ENCODE data around the gene RNF115.

DNA sequence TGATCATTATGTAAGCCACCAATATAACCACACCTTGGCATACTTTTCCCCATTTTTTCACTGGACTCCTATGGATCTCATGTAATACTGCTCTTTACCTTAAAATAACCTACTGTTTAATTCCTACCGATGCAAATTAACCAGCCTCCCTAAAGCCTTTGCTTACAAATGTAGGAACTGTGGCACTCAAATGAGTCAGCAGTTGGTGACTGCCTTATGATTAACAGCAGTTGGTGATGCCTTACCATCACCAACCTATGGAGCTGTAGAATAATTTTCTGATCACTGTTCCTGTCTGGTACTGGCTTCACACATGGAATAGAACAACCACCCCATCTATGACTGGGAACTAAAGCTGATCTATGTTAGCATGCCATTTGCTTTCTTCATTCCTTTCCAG, 13.8 kb upstream of the RNF115 start:
- TF ChIP-seq, protein P1, sequence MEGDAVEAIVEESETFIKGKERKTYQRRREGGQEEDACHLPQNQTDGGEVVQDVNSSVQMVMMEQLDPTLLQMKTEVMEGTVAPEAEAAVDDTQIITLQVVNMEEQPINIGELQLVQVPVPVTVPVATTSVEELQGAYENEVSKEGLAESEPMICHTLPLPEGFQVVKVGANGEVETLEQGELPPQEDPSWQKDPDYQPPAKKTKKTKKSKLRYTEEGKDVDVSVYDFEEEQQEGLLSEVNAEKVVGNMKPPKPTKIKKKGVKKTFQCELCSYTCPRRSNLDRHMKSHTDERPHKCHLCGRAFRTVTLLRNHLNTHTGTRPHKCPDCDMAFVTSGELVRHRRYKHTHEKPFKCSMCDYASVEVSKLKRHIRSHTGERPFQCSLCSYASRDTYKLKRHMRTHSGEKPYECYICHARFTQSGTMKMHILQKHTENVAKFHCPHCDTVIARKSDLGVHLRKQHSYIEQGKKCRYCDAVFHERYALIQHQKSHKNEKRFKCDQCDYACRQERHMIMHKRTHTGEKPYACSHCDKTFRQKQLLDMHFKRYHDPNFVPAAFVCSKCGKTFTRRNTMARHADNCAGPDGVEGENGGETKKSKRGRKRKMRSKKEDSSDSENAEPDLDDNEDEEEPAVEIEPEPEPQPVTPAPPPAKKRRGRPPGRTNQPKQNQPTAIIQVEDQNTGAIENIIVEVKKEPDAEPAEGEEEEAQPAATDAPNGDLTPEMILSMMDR (IDR thresholded peaks at IDR 0.05; ENCODE audit: low read depth, low read length), result no peak
- no peak for TF ChIP-seq POLR2A (IDR thresholded peaks at IDR 0.05; ENCODE audit: extremely low read depth, insufficient read length)
